ENCODE results near the gene ALKBH5.

ALKBH5 gene

DNA sequence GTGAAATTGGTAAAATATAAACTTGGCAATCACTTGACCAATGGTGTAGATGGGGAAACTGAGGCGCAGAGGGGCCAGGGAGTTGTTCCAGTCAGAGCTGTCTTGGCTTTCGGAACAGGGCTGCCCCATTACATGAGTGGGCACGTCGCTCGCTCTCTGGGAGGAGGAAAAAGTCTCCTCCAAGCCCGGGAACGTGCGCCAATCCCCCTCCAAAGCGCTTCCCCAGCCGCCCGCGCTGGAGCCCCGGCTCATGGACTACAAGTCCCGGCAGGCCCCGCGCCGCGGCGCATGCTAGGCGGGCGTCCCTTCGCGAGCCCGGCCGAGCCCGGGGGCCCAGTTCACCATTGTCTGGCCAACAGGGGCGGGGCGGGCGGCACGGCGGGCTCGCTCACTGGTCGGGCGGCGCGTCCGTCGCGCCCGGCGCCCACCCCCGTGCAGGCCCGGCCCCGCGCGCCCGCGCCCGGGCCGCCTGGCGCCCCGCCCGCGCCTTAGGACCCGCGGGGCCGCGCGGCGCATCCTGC, 41.6 kb downstream of the ALKBH5 start, which contains the start of gene LLGL1:
TSS of gene LLGL1 (plus strand) at position 515 of the 521 bp plus-strand sequence. CDS start 48 bp downstream, outside the sequence.
- DNase-seq: peak; percentile 79

DNA sequence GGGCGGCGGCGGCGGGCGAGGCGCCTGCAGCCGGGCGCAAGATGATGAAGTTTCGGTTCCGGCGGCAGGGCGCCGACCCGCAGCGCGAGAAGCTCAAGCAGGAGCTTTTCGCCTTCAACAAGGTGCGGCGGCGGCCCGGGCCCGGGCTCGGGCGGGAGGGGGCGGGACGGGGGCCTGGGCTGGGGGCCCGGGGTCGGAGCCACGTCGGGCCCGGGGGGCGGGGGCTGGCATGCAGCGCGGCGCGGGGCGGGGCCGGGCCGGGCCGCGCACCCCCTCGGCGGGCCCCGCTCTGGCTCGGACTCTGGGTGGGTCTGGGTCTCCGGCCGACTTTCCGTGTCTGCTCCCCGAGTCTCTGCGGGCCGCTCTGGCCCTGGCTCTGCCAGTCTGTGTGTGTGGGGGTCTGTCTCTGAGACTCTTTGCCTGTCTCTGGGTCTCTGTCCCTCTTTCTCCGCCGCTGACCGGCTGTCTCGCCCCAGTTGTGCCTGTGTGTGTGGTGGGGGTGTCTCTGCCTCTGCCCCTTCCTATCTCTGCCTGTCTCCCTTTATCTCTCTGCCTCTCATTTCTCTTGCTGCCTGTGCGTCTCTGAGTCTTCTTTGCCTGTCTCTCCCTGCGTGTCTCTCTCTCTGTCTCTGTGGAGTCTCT, 42.1 kb downstream of the ALKBH5 start:
- DNase-seq: no peak

DNA sequence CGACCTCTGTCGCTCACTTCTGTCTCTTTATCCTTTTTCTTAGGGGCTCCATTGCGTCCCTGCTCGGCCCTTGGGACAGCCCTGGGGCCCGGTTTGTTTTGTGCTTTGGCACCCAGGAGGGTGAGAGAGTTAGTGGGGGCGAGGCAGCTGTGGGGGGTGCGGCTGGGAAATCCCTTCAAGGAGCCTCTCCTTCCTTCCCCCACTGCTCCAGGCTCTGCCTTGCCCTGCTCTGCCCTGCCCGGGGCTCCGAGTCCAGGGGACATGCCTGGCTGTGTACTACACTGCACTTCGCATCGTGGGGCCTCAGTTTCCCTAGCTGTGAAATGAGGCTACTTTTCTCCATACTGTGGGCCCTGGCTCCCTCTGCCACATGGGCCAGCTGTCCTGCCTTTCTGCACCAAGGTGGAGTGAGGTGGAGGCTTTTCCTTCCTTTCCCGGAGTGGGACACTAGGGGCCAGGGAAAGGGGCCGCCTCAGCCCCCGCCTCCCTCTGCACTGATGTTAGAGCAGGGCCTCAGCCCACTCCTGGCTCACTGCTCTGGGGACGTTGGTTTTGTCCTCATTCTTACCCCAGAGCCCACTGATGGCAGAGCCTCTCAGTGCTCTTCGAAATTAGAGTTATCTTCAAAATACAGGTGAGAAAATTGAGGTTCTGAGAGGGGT, 42.8 kb downstream of the ALKBH5 start:
- no peak for DNase-seq

DNA sequence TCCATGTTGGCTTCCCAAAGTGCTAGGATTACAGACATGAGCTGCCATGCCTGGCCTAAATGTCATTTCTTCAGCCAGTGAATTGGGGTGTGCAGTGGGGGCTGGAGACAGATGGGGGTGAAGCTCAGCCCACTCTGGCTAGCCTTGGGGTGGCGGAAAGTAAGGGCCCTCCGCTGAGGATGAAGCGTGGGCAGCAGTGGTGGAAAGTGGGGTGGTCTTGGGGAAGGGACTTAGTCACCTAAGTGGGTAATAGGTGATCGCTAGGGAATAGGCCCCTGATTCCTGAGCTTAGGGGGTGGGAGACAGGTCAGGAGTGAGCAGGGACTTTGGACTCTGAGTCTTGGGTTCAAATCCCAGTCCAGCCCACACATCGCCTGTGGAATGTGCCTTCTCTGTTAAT, 44.0 kb downstream of the ALKBH5 start:
- no peak for DNase-seq

DNA sequence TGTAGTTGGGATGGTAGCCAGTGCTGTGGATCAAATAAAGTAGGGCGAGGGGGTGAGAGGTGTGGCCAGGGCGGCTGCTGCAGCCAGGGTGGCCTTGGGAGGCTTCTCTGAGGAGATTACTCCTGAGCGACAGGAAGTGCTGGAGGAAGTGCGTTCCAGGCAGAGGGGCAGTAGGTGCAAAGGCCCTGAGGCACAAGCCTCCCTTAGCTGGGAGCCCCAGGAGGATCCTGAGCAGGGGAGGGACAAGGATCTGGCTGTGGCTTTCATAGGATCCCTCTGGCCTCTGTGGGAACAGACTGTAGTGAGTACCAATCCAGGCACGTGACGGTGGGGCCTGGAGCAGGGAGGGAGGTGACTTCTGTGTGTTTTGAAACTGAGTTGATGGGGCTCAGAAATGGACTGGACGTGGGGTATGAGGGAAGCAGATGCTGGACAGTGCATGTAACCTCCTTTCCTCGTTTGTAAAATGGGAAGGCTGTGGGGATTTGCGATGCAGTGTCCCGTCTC, 44.6 kb downstream of the ALKBH5 start:
- no peak for DNase-seq

DNA sequence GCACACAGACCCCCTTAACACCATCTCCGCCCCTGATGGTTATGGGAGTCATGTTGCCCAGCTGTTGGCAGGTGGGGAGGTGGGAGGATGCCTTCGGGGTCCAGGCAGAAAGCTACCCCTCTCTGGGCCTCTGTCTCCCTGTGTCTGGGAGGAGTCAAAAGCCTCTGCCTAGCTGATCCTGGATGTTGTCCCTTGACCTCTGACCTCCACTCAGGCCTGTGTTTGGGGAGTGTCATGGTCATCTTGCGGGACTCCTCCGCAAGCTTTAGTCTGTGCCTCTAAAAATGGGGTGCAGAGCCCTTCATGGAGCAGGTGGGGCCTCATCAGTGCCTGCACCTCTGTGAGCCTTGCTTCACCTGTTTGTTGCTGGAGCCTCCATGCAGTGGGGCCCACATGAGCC, 45.6 kb downstream of the ALKBH5 start:
- DNase-seq: no peak

DNA sequence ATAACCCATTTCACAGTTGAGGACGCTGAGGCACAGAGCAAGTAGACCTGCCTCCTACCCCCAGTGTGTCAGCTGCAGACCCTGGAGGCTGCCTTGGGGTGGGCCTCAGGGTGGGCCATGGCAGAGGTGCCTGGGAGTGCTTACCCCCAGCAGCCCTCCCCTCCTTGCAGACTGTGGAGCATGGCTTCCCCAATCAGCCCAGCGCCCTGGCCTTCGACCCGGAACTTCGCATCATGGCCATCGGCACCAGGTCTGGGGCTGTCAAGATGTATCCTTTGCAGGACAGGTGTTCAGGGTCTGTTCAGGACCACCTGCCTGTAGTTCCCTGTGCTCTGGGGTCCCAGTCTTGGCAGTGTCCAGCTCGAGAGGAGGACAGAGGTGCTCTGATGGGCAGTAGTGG, 46.1 kb downstream of the ALKBH5 start:
- DNase-seq: no peak

DNA sequence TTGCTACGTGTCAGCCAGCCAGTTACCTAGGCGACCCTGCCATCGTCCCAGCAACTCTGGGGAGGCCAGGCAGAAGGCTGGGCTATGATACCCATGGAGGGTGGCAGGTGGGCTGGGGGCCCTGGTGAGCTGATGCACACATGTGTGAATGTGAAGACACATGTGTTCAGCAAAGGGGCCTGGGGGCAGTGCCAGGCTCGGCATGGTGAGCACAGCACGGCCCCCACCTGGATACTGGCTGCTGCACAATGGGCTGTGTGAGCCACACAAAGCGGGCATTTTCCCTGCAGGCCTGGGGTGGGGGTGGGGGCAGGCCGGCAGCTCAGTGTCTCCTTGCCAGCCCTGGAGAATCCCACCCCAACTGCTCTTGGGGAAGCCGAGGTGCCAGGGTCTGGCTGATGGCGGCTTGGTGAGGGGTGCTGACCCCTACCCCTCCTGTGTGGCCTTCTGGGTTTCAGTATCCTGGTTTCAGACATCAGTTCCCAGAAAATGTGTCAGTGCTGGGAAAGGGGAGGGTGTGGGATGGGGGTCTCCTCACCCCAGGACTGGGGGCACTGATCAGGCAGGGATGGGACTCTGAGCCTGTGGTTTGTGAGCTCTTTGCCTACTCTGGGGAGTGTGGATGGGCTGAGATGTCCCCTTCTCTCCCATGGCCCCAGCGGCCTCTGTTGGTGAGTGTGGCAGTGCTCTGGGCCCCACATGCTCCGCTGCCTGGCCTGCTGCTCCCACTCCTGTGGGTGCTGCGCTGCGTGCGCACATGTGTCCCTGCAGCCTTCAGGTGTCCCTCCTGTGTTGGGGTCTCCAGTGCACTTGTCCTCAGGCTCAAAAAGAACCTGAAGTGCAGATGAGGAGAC, 46.9 kb downstream of the ALKBH5 start:
- no peak for DNase-seq

DNA sequence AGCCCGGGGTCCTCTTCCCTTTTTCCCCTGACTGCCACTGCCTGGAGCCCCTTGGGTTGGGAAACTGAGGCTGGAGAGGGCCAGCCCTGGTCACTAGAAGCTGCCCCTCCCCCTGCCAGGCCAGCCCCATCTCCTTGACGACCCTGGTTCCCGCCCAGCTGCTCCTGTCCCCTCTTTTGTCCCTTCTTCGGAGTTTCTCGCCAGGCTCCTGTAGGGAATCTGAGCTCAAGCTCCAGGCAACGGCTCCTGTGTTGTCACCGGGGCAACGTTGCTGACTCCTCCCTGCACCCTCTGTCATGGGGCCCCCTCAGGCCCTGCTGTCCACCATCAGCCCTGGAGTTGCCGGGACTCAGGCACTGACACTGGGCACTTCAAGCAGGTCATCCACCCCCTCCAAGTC, 47.5 kb downstream of the ALKBH5 start:
- no peak for DNase-seq

DNA sequence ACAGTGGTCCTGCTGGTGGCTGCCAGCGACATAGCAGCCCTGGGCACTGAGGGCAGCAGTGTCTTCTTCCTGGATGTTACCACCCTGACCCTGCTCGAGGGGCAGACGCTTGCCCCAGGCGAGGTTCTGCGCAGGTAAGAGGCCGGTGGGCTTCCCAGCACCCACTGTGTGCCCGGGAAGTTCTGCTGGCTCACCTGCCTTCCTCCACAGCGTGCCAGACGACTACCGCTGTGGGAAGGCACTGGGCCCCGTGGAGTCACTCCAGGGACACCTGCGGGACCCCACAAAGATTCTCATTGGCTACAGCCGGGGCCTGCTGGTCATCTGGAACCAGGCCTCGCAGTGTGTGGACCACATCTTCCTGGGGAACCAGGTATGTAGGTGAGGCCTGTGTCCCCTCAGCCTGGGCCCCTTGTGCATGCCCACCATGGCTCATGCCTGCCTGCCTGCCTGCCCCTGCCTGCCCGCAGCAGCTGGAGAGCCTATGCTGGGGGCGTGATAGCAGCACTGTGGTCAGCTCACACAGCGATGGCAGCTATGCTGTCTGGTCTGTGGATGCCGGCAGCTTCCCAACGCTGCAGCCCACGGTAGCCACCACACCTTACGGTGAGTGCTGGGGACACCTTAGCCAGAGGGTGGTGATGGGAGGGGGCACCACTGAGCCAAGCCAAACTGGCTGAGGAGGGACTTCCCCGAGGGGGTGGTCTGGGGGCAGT, 50.3 kb downstream of the ALKBH5 start:
- DNase-seq: no peak

DNA sequence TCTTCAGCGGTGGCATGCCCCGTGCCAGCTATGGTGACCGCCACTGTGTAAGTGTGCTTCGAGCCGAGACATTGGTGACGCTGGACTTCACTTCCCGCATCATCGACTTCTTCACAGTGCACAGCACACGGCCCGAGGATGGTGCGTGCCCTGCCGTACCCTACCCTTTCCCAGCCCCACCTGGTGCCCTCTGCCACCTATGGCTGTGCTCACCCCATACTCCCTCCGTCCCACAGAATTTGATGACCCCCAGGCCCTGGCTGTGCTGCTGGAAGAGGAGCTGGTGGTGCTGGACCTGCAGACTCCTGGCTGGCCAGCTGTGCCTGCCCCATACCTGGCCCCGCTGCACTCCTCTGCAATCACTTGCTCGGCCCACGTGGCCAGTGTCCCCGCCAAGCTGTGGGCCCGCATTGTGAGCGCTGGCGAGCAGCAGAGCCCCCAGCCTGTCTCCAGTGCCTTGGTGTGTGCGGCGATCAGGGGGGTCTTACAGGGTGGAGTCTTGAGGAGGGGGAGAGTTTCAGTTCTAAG, 51.3 kb downstream of the ALKBH5 start:
- no peak for DNase-seq

DNA sequence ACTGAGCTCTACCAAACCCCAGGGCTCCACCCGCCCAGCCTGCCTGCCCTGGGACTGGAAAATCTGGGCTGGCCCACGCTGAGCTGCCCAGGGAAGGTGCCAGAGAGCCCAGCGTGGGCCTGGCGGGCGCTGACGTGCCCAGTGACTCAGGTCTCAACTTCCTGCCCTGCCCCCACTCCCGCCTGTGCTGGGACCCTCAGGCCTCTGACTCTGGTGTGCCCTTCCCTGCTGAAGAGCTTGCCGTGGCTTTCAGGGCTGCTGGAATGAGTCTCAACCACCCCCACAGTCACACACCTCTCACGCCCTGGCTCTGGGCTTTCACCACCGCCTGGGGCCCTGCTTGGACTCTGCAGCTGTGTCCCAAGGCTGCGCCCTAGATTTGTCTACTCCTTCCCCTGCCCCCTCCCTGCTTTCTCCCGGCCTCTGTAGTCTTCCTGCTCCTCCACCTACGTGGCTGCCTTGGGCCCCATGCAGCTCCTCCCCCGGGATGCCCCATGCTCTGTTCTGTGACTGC, 52.2 kb downstream of the ALKBH5 start:
- DNase-seq: no peak

DNA sequence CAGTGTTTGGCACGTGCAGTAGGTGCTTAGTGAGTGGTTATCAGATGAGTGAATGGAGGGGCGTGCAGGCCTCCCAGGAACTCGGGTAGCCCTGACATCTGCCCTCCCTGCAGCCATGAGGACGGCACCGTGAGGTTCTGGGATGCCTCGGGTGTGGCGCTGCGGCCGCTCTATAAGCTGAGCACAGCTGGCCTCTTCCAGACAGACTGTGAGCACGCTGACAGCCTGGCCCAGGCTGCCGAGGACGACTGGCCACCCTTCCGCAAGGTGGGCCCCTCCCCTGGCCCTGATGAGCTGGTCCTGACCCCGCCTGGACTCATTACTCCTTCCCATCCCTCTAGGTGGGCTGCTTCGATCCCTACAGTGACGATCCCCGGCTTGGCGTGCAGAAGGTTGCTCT, 52.9 kb downstream of the ALKBH5 start:
- no peak for DNase-seq

DNA sequence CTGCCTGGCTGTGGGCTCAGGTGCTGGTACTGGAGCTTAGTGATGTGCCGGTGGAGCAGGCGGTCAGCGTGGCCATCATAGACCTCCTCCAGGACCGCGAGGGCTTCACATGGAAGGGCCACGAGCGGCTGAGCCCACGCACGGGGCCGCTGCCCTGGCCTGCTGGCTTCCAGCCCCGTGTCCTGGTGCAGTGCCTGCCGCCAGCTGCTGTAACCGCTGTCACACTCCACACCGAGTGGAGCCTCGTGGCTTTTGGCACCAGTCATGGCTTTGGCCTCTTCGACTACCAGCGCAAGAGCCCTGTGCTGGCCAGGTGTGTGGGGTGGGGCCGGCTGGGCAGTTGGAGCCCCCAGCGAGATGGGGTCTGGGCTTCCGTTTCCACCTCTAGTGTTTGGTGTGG, 53.8 kb downstream of the ALKBH5 start:
- no peak for DNase-seq

DNA sequence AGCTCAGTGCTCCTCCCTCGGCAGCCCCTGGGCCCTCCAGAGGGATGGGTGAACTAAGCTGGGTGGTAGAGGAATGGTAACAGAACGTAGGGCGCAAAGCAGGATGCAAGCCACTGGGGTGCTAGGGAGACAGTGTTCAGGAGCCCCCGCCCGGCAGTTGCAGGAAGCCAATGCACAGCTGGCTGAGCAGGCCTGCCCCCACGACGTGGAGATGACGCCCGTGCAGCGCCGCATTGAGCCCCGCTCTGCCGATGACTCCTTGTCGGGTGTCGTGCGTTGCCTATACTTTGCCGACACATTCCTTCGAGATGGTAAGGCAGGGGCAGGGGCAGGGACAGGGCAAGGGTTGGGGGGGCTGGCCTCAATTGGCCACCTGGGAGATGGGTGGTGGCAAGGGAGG, 54.7 kb downstream of the ALKBH5 start:
- DNase-seq: no peak

DNA sequence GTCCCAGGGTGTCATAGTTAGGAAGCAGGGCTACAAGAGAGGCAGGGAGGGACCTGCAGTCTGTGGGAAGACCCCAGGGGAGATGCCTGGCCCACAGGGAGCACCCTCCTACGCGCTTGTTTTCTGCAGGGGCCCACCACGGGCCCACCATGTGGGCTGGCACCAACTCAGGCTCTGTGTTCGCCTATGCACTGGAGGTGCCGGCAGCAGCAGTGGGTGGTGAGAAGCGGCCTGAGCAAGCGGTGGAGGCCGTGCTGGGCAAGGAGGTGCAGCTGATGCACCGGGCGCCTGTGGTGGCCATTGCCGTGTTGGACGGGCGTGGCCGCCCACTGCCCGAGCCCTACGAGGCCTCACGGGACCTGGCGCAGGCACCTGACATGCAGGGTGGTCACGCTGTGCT, 56.8 kb downstream of the ALKBH5 start:
- DNase-seq: no peak

DNA sequence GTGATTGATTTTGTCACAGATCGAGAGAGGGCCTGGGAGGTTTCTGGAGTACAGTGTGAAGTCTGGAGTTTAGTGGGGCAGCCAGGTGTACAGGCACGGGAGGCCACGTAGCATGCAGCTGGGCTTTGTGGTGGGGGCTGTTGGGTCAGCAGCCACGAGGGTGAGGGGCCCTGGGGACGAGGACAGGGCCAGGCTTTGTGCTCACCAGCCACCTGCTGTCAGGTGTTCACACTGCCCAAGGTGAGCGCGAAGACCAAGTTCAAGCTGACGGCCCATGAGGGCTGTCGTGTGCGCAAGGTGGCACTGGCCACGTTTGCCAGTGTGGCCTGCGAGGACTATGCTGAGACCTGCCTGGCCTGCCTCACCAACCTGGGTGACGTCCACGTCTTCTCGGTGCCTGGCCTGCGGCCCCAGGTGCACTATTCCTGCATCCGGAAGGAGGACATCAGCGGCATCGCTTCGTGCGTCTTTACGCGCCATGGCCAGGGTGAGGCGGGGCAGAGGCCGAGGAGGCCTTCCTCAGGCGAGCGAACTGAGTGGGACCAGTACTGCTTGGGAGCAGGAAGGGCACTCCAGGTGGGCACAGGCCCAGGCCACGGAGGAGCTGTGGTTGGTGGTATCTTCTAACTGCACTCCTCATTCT, 57.7 kb downstream of the ALKBH5 start:
- DNase-seq: no peak

DNA sequence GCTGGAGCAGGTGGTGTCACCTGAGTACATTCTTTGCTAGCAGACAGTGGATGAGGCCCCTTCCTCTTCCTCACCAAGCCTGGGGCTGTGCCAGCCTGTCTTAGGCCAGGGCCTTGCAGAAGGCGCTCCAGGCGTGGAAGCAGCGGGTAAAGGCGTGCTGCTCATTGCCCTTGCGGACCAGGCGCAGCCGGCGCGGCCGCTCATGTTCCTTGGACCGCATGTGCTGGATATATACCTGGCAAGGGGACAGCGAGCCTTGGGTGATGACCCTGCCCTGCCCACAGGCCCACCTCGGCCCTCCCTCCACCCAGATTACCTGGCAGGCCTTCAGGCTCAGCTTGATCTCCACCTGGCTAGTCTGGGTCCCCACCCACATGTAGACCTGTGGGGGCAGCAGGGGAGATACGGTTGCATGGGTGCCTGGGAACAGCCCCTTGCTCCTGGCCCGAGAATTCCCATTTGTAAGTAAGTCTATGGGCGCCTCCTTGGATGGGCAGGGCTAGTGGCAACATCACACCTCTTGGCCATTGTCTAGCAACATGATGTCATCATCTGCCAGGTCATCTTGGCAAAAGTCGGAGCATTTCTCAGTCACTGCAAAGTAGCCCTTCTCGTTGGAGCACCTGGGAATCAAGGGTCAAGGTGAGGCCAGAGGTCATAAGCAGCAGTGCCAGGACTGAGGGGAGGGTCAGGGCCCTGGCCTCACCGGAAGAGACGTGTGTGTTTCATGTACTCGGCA, 61.6 kb downstream of the ALKBH5 start:
- no peak for DNase-seq

DNA sequence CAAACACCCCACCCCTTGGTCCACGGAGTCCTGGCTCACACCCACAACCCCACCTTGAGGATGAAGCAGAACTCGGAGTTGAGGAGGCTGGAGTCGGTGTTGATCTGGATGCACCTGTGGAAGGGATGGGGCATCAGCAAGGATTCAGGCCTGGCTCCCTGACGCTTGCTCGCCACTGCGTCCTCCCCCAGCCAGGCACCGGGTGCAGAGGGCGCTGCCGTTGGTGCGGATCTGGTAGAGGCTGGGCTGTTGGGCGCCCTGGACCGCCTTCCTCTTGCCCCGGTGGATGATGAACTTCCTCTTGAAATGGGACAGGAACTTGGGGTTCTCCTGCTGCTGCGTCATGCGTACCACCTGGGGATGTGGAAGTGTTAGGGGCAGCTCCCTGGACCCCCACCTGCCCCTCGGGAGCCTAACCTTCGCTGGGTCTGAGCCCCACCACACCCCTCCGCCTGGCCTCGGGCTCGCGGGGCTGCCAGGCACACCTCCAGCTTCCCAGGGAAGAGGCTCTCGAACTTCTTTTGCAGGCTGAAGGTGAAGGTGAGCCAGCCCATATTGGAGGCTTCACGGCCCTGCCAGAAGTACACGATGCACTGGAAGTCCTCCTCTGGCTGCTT, 62.6 kb downstream of the ALKBH5 start:
- DNase-seq: no peak

DNA sequence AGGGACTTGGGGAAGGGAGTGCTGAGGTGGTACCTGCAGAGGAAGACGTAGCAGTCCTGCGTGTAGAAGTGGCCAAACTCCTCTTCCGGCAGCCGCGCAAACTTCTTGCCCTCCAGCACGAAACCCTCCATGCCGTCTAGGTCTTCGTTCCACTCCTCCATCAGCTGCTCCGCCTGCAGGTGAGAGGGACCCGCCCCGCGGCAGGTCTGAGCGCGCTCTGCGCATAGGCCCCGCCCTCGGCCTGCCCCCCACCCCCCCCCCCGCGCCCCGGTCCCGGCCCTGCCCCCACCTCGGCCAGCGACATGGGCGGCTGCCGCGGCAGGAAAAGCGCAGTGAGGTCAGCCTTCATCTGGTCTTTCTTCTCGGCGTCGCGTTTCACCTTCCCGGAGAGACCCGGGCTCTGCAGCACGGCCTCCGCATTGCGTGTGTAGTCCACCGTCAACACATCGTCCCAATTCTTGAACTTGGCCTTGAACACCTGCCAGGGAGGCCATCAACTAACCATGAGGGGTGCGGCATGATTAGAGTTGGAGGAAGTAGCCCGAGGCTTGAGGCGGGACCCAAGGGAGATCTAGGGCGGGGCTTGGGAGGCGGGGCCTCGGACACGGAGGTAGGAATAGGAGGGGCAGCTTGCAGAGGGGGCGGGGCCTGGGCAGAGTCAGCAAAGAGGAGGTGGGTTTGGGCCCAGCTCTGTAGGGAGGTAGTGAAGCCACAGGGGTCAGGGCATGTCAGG, 63.4 kb downstream of the ALKBH5 start:
- DNase-seq: peak; percentile 3

Data from NCI-H1092 treated with DMSO at 0.1 percent for 48 hours (cell line).